NCI-H2029 treated with DMSO at 0.1 percent for 48 hours (cell line): ENCODE measurements around the gene RHEB.
A peak's percentile ranks its signal among the peaks of the same experiment; 100 is the strongest.
"Not testable (repeated sequence)": the region's sequence is repeated elsewhere in the genome, so short reads cannot be mapped to it uniquely, and the experiment has no call there.

Source experiments
- DNase-seq: peaks from one replicate; lab custom pipeline; 2025; lab: John Stamatoyannopoulos, UW

The RHEB gene

GRCh38 chr7:151519765-151520418 lies at the start of gene RHEB:
RHEB (minus strand) TSS chr7:151519895; CDS start chr7:151519511, 384 bp downstream.
- DNase-seq, result peak; percentile 96

- DNase-seq, result no peak
Observed at GRCh38 chr7:151566897-151567320, 47.2 kb upstream of the RHEB start.

- no peak for DNase-seq
Observed at GRCh38 chr7:151565541-151565940, 45.8 kb upstream of the RHEB start.

- no peak for DNase-seq
Observed at GRCh38 chr7:151560243-151560642, 40.5 kb upstream of the RHEB start.

- DNase-seq, result no peak
Observed at GRCh38 chr7:151559557-151560183, 40.0 kb upstream of the RHEB start.

DNA sequence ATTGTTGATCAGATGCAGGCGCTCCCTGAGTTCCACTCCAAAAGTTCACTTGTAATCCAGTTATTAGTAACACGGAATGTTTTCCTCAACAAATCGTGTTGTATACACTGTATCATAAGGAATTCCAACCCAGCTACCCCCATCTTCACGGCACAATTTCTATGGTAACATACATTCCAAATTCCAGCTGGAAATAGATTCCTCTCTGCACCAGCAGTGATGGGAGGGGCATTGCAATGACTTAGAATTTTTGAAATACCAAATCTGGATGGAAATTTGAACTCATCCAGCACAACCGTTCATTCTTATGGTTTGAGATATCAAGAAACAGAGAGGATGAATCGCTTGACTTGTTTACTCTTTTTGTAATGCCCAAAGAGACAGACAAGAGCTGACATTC lies 38.9 kb upstream of the RHEB start:
- DNase-seq, result no peak

- DNase-seq, result no peak
Observed at GRCh38 chr7:151556592-151556991, 36.9 kb upstream of the RHEB start.

- no peak for DNase-seq
Observed at GRCh38 chr7:151553356-151553755, 33.7 kb upstream of the RHEB start.

- DNase-seq, result peak; percentile 91
Observed at GRCh38 chr7:151552352-151553028, 32.8 kb upstream of the RHEB start.

- peak; percentile 88 for DNase-seq
Observed at GRCh38 chr7:151551820-151552219, 32.1 kb upstream of the RHEB start.

GRCh38 chr7:151550656-151551286 lies 31.1 kb upstream of the RHEB start:
- DNase-seq, result peak; percentile 91

DNA sequence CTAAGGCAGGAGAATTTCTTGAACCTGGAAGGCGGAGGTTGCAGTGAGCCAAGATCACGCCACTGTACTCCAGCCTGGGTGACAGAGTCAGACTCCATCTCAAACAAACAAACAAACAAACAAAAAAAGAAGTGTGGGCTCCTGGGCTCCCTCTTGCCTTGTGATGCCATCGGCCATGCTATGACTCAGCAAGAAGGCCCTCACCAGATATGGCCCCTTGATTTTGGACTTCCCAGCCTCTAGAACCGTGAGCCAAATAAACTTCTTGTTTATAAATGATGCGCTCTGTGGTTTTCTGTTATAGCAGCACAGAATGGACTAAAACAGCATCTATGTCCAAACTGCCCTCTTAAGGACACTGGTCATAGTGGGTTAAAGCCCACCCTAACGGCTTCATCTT lies 29.9 kb upstream of the RHEB start:
- DNase-seq, result no peak

GRCh38 chr7:151549083-151549482 lies 29.4 kb upstream of the RHEB start:
- no peak for DNase-seq

- DNase-seq, result no peak
Observed at GRCh38 chr7:151544183-151544582, 24.5 kb upstream of the RHEB start.

GRCh38 chr7:151542606-151543130 lies 23.0 kb upstream of the RHEB start:
- DNase-seq, result no peak

DNA sequence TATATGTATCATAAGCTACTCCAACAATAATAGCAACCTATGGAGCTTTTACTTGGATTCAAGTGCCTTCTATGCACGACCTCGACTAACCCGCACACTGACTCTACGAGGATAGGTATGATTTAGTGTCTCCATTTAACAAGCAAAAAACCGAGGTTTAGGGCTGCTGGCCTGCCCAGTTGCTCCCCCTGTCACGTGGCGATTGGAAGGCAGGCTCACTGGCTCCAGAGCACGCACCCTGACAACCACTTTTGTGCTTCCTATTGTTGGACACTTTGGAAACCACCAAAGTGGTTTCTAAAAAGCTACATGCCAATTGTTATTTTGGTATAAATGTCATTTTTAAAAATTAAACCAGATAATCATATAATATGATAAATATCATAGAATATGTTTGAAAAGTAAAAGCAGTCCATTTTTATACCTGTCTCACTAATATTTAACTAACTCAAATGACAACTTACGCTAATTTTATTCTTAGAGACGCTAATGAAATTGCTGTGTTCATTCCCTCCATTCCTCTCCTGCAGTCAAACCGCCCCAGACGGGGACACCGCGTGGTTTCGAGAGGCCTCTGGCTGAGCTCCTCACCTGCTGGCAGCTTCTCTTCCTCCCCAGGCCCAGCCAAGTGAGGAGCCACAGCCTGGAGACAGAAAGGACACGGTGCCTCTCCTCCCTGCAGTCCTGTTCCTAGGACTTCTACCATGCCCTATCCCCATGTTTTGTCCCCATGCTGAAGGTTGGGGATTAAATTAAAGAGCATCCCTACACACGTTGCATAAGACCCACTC lies 22.2 kb upstream of the RHEB start:
- no peak for DNase-seq

DNA sequence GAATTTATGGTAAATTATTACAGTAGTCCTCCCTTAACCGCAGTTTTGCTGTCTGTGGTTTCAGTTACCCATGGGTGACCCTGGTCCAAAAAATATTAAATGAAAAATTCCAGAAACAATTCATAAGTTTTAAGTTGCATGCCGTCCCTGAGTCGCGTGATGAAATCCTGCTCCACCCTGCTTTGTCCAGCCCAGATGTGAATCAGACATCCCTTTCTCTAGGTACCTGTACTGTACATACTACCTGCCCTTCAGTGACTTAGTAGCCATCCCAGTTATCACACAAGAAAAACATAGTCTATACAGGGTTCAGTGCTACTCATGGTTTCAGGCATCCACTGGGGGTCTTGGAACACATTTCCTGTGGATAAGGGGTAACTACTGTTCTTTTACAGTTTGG lies 20.5 kb upstream of the RHEB start:
- no peak for DNase-seq

- no peak for DNase-seq
Observed at GRCh38 chr7:151539088-151539671, 19.5 kb upstream of the RHEB start.

GRCh38 chr7:151537818-151538561 lies 18.3 kb upstream of the RHEB start:
- no peak for DNase-seq

- DNase-seq, result not testable (repeated sequence)
Observed at GRCh38 chr7:151536178-151536577, 16.5 kb upstream of the RHEB start.

- no peak for DNase-seq
Observed at GRCh38 chr7:151529842-151530241, 10.1 kb upstream of the RHEB start.
